Inflammatory macrophage (primary cell): ENCODE data around the gene ST8SIA5.

ENCODE experiments used
- DNase-seq, 2 donors: peaks; one replicate each; pipeline ENCODE4 v3.0.0-alpha.2; 2020 to 2022

The ST8SIA5 gene

DNA sequence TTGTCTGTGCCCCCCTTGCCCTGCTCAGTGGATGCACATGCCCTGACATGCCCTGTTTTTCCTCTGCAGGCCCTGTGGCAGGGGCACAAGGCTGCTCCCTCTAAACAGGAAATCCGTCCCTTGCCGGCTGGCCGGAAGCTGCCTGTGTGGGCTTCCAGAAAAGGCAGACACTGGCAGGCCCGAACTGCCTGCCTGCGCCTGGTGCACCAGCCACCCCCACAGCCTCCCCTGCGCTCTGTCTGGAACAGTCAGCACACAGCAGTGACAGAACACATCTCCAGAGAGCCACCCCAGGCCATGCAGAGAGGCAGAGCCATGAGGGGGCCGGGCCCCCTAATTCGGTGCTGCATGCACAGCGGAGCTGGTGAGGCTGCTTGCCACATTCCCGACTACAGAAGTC lies 133.3 kb downstream of the ST8SIA5 start:
- peak in 1 of 2 donors; percentile 13 for DNase-seq

DNA sequence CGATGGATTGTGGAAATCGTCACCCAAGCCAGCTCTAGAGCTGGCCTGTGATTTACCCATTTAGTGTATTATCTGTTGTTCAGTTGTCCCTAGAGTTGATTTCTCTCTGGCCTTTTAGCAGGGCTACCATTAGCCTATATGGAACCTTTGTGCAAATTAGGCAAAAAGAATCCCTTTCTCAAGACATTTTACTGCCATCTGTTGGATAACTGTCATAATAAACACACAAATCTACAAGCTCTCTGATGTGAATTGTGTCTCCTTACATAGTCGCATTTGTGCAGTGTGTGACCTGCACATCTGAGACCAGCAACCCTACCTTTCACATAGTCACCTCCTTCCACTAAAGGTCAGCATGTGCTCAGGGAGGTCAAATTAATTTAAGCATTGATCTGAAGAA lies 133.9 kb downstream of the ST8SIA5 start:
- peak in 1 of 2 donors; percentile 35 for DNase-seq

DNA sequence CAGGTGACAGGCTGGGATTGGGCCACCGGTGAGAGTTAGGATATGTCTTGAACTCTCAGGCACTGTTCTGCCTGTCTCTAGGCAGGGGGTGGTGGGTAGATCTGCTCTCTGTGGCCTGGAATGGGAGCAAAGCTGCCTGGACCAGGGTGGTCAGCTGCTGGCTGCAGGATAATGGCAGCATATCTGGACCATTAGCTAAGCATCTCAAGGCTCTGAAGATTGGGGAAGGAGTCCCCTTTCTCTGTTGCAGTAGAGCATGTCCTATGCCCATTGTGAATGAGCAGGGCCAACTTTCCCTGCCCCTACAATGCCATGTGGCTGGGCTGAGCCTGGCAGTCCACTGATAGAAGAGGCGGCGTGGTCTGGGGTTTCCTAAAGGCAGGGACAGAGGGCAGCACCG lies 134.4 kb downstream of the ST8SIA5 start:
- DNase-seq, result no peak

DNA sequence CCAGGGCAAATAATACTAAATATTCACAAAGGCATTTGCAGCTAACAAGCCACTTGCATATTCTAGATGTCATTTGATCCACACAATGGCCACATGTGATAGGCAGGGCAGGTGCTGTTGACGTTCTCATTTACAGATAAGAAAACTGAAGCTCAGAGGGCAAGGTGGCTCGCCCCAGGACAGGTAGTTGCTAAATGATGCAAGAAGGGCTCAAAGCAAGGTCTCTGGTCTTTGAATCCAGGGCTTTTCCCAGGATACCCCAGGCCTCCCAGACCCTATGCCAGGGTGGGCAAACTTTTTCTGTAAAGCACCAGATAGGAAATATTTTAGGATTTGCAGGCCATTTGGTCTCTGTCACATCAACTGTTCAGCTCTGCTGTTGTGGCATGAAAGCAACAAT lies 135.0 kb downstream of the ST8SIA5 start:
- DNase-seq, result no peak

DNA sequence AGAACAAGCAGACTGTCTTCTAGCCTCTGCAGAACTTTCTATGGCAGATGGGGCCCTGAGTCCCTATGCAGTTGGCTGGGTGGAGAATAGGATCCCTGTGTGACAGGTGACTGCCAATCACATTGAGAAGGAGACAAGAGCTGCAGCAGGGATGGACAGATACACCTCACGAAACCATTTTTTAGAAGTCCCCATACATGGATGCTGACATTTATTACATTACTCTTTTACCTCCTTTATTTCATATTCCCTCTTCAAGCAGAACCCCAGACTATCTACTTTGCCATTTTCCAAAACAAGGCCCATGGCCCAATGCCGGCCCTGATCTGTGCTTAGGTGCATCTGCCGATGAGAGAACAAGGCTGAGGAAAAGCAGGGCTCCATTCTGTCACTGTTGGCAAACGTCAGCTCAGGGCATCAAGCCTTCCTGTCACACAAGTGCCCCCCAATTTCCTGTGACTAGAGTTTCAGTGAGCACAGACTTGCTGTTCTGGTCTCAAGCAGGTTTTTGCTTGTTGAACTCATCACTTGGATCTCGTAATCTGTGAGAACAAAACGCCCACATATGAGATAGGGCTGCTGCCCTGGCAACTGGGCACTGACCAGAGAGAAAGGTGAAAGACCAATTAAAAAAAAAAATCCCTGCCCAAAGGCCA lies 135.6 kb downstream of the ST8SIA5 start:
- DNase-seq, result no peak

DNA sequence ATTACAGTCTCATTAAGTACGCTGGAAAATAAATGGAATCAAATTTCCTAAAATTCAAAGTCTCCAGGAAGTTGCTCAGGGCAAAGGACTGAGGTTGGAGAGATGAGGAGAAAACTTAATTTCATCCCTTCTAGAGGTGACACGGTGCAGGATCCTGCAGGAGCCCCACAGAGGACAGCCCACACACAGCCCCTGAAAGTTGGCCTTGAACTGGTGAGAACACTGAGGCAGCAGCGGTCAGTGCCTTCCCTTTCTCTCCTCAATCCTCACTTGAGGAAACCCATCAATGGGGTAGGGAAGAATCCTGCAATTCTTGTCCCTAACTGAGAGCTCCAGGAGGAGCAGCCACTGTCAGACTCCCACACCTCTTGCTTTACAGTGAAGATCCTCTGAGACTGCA lies 137.3 kb downstream of the ST8SIA5 start:
- DNase-seq, result no peak
